ENCODE measurements around the gene POM121L12.

DNA sequence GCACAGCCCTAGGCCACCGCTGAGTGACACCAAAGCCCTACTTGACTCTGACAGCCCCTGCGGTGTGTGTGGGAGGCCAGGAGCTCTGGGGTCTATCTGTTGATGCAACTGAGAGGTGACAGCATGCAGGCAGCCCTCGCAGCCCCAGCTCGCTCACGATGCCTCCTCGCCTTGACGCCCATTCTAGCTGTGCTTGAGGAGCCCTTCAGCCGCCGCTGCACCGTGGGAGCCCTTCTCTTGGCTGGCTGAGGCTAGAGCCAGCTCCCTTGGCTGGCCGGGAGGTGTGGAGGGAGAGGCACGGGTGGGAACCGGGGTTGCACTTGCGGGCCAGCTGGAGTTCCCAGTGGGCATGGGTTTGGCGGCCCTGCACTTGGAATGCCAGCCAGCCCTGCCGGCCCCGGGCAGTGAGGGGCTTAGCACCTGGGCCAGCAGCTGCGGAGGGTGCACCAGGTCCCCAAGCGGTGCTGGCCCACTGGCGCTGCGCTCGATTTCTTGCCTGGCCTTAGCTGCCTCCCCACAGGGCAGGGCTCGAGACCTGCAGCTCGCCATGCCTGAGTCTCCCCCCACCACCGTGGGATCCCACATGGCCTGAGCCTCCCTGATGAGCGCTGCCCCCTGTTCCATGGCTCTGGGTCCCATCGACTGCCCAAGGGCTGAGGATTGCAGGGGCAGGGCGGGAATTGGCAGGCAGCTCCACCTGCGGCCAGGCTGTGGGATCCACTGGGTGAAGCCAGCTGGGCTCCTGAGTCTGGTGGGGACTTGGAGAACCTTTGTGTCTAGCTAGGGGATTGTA, 31.6 kb upstream of the POM121L12 start:
- TF ChIP-seq POLR2AphosphoS5 (IDR thresholded peaks at IDR 0.05; ENCODE audit: low read depth, low read length) = no peak
- no peak for TF ChIP-seq POLR2A (IDR thresholded peaks at IDR 0.05; ENCODE audit: low read depth, low read length)
- TF ChIP-seq SPI1 (IDR thresholded peaks at IDR 0.05; ENCODE audit: low read depth, low read length) = no peak
- no peak for TF ChIP-seq PAX5 (IDR thresholded peaks at IDR 0.05; ENCODE audit: insufficient read depth, low read length, severe bottlenecking)
- TF ChIP-seq TAF1 (IDR thresholded peaks at IDR 0.05; ENCODE audit: low read depth, low read length) = no peak
